Subcutaneous adipose tissue (tissue), 4 donors: Measurements from ENCODE around the gene SLC39A2. TPM values are rescaled to one million over a fixed set of nuclear protein-coding genes. Genes with fewer than 3 reads are reported as not detected.

Experiments
- total RNA-seq, 4 donors: library from RNA; depleted of rRNA; stranded (reverse); fragments of >200 nt; gene quantifications; one replicate each; pipeline ENCODE4 v1.1.0, GENCODE V29; 2016
- TF ChIP-seq, protein P1 (sequence below): fragments of 450-650 bp; IDR thresholded peaks from one replicate; pipeline ENCODE4 v1.5.1; 2016; ENCODE audit warnings: low read depth, mild to moderate bottlenecking, control low read depth, antibody characterized with exemption, moderate library complexity

The SLC39A2 gene
- total RNA-seq, 4 donors from 2014 or later = not detected

DNA sequence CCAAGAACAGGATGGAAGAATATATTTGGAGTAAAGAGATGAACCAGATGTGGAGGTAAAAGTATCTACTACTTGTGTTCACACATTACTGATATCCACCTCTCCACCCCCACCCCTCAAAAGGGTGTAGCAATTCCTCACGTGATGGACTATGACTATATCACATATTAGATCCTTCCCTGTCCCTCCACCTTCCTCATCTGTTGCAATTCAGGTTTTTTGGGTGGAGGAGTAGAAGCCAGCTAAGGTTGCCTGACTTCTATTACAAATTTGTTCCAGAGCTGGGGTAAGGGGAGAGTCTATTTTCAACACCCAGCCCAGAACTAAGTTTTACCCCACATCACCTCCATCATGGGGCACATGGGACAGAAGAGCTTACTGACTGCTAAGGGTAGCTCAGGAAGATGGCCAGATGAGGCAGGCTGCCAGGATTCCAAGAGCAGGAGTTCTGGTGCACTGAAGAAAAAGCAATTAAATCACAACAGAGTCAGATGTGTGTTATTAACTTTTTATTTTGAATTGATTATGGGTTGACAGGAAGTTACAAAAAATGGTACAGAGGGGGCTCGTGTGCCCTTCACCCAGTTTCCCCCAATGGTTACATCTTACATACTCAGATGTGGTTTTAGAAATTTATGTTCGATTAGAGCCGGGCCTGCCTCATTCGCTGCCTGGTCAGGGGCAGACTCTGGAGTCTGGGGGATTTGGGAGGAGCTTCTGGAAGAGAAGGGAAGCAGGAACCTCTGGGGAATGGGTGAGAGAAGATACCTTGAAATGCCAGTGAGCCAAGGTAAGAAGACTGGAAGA, 33.4 kb downstream of the SLC39A2 start:
- TF ChIP-seq, protein P1, sequence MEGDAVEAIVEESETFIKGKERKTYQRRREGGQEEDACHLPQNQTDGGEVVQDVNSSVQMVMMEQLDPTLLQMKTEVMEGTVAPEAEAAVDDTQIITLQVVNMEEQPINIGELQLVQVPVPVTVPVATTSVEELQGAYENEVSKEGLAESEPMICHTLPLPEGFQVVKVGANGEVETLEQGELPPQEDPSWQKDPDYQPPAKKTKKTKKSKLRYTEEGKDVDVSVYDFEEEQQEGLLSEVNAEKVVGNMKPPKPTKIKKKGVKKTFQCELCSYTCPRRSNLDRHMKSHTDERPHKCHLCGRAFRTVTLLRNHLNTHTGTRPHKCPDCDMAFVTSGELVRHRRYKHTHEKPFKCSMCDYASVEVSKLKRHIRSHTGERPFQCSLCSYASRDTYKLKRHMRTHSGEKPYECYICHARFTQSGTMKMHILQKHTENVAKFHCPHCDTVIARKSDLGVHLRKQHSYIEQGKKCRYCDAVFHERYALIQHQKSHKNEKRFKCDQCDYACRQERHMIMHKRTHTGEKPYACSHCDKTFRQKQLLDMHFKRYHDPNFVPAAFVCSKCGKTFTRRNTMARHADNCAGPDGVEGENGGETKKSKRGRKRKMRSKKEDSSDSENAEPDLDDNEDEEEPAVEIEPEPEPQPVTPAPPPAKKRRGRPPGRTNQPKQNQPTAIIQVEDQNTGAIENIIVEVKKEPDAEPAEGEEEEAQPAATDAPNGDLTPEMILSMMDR = no peak

DNA sequence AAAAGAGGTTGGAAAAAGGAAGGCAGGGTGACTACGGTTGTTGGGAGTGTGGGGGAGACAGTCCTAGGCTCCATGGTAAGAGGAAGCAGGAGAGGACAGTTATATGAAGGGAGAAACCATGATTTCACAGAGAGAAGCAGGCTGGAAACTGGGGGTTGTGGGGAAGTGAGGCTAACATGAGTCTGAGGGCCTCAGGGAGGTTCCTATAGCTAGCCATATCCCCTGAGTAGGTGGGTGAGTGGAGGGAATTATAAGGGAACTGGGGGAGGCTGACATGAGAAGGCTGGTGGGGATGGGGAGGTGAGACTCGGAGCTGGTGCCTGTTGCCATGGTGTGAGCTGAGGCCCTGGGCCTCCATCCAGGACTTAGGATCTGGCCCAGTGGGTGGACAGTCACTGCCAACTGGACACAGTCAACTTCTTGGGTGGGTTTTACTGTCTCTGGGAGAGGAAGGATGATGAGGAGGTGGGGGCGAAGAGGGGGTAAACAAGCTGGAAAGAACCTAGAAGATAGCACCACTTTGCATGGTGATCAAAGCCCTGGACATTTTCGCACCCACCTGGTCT, 34.1 kb downstream of the SLC39A2 start:
- TF ChIP-seq, protein P1 = no peak

DNA sequence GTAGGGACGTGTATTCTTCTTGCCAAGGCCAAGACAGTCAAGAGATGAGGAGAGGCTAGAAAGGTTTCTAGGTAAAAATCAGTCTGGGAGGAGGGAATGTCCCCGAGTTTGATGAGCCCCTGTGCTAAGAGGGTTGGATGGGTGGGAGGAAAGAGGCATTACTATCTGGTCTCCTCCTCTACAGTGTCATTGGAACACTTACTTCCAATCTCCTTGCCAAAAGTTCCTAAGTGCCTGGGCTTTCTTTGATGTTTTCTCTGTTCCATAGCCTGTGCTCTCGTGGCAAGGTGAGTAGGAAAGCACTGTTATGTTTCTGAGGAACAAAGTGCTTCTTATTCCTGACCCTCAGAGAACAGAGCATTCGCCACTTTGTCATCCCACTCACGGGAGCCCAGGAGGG, 35.6 kb downstream of the SLC39A2 start, which contains the start of gene RNASE13:
TSS of gene RNASE13 (minus strand) at position 101 of the 400 bp plus-strand sequence. CDS start 519 bp downstream, outside the sequence.
- TF ChIP-seq, protein P1 = no peak

DNA sequence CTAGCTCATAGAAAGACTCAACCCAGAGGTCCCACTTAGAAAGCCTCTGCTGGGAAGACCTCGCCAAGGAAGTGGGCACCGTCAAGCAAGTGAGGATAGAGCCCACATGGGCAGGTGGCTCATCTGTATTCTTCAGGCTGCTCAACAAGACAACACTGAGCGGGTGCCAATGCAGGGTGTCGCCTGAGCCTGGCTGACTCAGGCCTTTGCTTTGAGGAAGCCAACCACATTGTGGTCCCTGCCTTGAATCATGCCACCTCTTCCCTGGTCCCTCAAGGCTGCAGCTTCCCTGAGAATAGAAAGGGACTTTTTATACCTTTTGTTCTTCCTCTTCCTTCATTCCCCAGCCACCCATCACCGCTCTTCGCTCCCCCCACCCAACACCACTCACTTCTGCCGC, 37.7 kb downstream of the SLC39A2 start:
- TF ChIP-seq, protein P1 = no peak

DNA sequence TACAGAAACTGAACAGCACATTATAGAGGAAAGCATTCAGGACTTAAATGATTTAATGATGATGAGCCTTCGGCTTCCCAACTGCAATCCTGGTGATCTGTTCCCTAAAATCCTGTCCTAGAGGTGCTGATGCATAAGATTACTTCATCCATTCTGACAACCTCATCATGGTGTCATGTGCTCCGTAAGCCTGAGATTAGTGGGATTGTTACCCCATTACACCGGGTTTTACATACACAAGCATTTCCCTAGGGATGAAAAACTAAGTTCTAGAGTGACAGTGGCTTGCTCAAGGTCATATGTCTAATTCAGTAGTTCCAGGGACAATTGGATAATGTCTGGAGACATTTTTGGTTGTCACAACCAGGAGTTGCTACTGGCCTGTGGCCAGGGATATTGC, 38.1 kb downstream of the SLC39A2 start:
- TF ChIP-seq, protein P1 = no peak

DNA sequence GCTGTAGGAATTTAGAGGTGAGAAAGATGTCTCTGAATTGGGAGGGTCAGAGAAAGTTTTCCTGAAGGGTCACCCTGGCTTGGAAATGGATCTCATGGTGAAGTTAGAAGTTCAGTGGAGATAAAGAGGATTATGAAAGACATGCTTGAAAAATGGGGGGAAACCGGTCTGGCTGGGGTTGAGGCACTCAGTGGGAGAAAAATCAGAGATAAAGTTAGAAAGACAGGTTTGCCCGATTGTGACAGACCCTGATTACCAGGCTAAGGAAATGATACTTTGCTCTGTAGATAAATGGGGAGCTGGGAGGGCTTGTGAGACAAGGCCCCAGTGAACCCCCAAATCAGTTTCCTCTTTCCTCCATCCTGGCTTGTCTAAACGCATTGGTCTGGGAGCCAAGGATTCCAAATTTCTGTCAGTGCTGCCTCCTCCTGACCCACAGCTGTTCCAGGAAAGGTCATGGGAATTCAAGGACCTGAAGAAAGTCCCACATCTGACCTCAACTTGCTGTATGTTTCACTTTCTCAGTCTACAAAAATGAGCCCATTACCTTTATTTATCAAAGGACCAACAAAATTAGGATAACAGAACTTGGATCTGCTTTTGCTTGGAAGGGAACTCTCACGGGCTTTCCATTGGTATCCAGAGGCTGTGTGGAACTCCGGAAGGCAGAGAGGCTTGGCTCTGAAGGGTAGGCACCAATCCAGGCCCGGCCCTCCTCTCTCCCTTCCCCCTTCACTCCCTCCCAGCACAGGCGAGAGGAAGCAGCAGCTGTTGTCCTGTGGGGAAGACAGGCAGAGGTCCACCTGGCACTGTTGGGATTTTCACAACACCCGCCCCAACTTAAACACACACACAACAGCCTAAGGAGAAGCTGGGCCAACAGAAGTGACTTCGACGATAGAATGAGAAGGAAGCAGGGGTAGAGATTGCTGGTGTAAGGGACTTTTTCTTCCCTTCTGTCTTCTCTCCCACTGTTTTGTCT, 39.6 kb downstream of the SLC39A2 start:
- TF ChIP-seq, protein P1 = no peak
